ENCODE results near the gene TEX47.

TEX47 gene

GRCh38 chr7:88806280-88807037 is 10.9 kb upstream of the TEX47 start:
- TF ChIP-seq PATZ1 (CRISPR knock-in tag; IDR thresholded peaks at IDR 0.05; ENCODE audit: borderline replicate concordance) = no peak
- no peak for TF ChIP-seq CSDC2 (CRISPR knock-in tag; IDR thresholded peaks at IDR 0.05)
- no peak for TF ChIP-seq RARB (CRISPR knock-in tag; IDR thresholded peaks at IDR 0.05)
- TF ChIP-seq ESRRG (CRISPR knock-in tag; IDR thresholded peaks at IDR 0.05) = no peak
- TF ChIP-seq TOX (CRISPR knock-in tag; IDR thresholded peaks at IDR 0.05; ENCODE audit: borderline replicate concordance) = no peak
- TF ChIP-seq TSHZ2 (CRISPR knock-in tag; IDR thresholded peaks at IDR 0.05) = no peak
- no peak for TF ChIP-seq CREB5 (CRISPR knock-in tag; IDR thresholded peaks at IDR 0.05; ENCODE audit: low read depth)
- TF ChIP-seq GLIS3 (CRISPR knock-in tag; IDR thresholded peaks at IDR 0.05) = no peak
- no peak for ATAC-seq

GRCh38 chr7:88801046-88801445 is 5.5 kb upstream of the TEX47 start:
- no peak for TF ChIP-seq BACH2 (CRISPR knock-in tag; IDR thresholded peaks at IDR 0.05; ENCODE audit: borderline replicate concordance)
- no peak for ATAC-seq

- no peak for ATAC-seq
- TF ChIP-seq POU6F1 (CRISPR knock-in tag; IDR thresholded peaks at IDR 0.05; ENCODE audit: borderline replicate concordance, low read depth) (no peak), OSR1 (CRISPR knock-in tag; IDR thresholded peaks at IDR 0.05) (no peak), PATZ1 (CRISPR knock-in tag; IDR thresholded peaks at IDR 0.05; ENCODE audit: borderline replicate concordance) (no peak), ARNTL (CRISPR knock-in tag; IDR thresholded peaks at IDR 0.05; ENCODE audit: borderline replicate concordance, low read depth) (no peak), CREB5 (CRISPR knock-in tag; IDR thresholded peaks at IDR 0.05; ENCODE audit: low read depth) (no peak), PPARA (CRISPR knock-in tag; IDR thresholded peaks at IDR 0.05; ENCODE audit: borderline replicate concordance) (no peak), BACH2 (CRISPR knock-in tag; IDR thresholded peaks at IDR 0.05; ENCODE audit: borderline replicate concordance) (no peak), ZFP30 (CRISPR knock-in tag; IDR thresholded peaks at IDR 0.05) (no peak), ISL1 (CRISPR knock-in tag; IDR thresholded peaks at IDR 0.05) (no peak), GLIS3 (CRISPR knock-in tag; IDR thresholded peaks at IDR 0.05) (no peak)
Measured at GRCh38 chr7:88792361-88792760, 3.2 kb downstream of the TEX47 start.

GRCh38 chr7:88791891-88792290 is 3.6 kb downstream of the TEX47 start:
- ATAC-seq = no peak
- TF ChIP-seq TOX (CRISPR knock-in tag; IDR thresholded peaks at IDR 0.05; ENCODE audit: borderline replicate concordance) (no peak), PPARA (CRISPR knock-in tag; IDR thresholded peaks at IDR 0.05; ENCODE audit: borderline replicate concordance) (no peak), TSHZ2 (CRISPR knock-in tag; IDR thresholded peaks at IDR 0.05) (no peak), ARNTL (CRISPR knock-in tag; IDR thresholded peaks at IDR 0.05; ENCODE audit: borderline replicate concordance, low read depth) (no peak)

Measured in SK-N-SH treated with all-trans-retinoic acid at 6 μM for 48 hours (cell line).